WTC11 (cell line): Measurements from ENCODE around the gene FSTL4.

Experiments
- JUN ChIP-seq: sonication (generic); formaldehyde crosslinking; IDR thresholded peaks from 2 replicates; pipeline ENCODE4 v1.8.0; 2023; ENCODE audit warnings: mild to moderate bottlenecking, missing genetic modification reagents
- NFE2L1 ChIP-seq: sonication (generic); formaldehyde crosslinking; IDR thresholded peaks from 2 replicates; pipeline ENCODE4 v1.8.1; 2023; ENCODE audit warnings: missing genetic modification reagents
- TF ChIP-seq, protein P1 (sequence below): sonication (generic); formaldehyde crosslinking; IDR thresholded peaks from 2 replicates; pipeline ENCODE4 v1.8.1; 2023; ENCODE audit warnings: mild to moderate bottlenecking, missing genetic modification reagents
- TF ChIP-seq, protein P2 (sequence below): sonication (generic); formaldehyde crosslinking; IDR thresholded peaks from 2 replicates; pipeline ENCODE4 v1.8.1; 2023; ENCODE audit warnings: mild to moderate bottlenecking, missing genetic modification reagents, moderate library complexity
- TF ChIP-seq, protein P3 (sequence below): fragments of 200-600 bp; IDR thresholded peaks from 2 replicates; pipeline ENCODE4 v1.8.0; 2022; ENCODE audit warnings: antibody characterized with exemption
- TF ChIP-seq, protein P4 (sequence below): sonication (generic); formaldehyde crosslinking; IDR thresholded peaks from 2 replicates; pipeline ENCODE4 v1.8.1; 2022; ENCODE audit warnings: low read depth, mild to moderate bottlenecking, moderate library complexity, missing genetic modification reagents, borderline replicate concordance

DNA sequence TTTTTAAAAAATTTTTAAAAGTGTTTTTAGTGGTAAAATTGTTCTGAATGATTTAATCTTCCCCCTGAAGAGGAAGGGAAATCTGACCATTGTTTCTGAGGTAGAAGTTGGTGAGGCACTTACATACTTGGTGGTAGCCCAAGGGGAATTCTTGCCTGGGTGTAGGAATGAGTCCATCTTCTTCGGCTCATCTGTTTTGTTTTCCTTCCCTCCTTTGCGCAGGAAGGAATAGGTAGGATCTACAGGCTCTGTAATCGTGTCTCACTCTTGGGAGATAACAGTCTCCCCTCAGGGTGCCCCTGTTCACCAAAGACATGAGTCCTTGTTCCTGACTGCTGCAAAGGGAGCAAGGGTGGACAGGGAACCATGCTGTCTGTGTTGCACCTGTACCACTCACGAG, 422.5 kb downstream of the FSTL4 start:
- TF ChIP-seq, protein P1, sequence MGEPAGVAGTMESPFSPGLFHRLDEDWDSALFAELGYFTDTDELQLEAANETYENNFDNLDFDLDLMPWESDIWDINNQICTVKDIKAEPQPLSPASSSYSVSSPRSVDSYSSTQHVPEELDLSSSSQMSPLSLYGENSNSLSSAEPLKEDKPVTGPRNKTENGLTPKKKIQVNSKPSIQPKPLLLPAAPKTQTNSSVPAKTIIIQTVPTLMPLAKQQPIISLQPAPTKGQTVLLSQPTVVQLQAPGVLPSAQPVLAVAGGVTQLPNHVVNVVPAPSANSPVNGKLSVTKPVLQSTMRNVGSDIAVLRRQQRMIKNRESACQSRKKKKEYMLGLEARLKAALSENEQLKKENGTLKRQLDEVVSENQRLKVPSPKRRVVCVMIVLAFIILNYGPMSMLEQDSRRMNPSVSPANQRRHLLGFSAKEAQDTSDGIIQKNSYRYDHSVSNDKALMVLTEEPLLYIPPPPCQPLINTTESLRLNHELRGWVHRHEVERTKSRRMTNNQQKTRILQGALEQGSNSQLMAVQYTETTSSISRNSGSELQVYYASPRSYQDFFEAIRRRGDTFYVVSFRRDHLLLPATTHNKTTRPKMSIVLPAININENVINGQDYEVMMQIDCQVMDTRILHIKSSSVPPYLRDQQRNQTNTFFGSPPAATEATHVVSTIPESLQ (CRISPR knock-in tag) = no peak
- TF ChIP-seq, protein P2, sequence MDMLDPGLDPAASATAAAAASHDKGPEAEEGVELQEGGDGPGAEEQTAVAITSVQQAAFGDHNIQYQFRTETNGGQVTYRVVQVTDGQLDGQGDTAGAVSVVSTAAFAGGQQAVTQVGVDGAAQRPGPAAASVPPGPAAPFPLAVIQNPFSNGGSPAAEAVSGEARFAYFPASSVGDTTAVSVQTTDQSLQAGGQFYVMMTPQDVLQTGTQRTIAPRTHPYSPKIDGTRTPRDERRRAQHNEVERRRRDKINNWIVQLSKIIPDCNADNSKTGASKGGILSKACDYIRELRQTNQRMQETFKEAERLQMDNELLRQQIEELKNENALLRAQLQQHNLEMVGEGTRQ (CRISPR knock-in tag) = no peak
- TF ChIP-seq, protein P3, sequence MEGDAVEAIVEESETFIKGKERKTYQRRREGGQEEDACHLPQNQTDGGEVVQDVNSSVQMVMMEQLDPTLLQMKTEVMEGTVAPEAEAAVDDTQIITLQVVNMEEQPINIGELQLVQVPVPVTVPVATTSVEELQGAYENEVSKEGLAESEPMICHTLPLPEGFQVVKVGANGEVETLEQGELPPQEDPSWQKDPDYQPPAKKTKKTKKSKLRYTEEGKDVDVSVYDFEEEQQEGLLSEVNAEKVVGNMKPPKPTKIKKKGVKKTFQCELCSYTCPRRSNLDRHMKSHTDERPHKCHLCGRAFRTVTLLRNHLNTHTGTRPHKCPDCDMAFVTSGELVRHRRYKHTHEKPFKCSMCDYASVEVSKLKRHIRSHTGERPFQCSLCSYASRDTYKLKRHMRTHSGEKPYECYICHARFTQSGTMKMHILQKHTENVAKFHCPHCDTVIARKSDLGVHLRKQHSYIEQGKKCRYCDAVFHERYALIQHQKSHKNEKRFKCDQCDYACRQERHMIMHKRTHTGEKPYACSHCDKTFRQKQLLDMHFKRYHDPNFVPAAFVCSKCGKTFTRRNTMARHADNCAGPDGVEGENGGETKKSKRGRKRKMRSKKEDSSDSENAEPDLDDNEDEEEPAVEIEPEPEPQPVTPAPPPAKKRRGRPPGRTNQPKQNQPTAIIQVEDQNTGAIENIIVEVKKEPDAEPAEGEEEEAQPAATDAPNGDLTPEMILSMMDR = no peak
- TF ChIP-seq NFE2L1 (CRISPR knock-in tag) = no peak
- TF ChIP-seq, protein P4, sequence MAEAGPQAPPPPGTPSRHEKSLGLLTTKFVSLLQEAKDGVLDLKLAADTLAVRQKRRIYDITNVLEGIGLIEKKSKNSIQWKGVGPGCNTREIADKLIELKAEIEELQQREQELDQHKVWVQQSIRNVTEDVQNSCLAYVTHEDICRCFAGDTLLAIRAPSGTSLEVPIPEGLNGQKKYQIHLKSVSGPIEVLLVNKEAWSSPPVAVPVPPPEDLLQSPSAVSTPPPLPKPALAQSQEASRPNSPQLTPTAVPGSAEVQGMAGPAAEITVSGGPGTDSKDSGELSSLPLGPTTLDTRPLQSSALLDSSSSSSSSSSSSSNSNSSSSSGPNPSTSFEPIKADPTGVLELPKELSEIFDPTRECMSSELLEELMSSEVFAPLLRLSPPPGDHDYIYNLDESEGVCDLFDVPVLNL (CRISPR knock-in tag) = no peak
- no peak for TF ChIP-seq JUN (CRISPR knock-in tag)
